RWPE1 (cell line): Measurements from ENCODE around the gene ANKRD11.
A peak's percentile ranks its signal among the peaks of the same experiment; 100 is the strongest.

ENCODE experiments used
- CTCF ChIA-PET: fragments of 350-600 bp; sonication (Branson Sonifier 250); formaldehyde crosslinking; extraction: SDS; loops from one replicate; lab custom pipeline; 2021; lab: Yijun Ruan, JAX
- POLR2A ChIA-PET: fragments of 400-600 bp; formaldehyde crosslinking; extraction: SDS; loops from one replicate; lab custom pipeline; 2020; ENCODE audit warnings: antibody characterized with exemption; ENCODE audit not compliant: low non-redundant PET; lab: Yijun Ruan, JAX
- DNase-seq: peaks from one replicate; pipeline ENCODE4 v3.0.0; 2012; ENCODE audit warnings: low spot score
- H3K27ac ChIP-seq: fragments of 450-650 bp; 2 replicates; pipeline ENCODE4 v1.5.1; 2017
- CTCF ChIP-seq: fragments of 450-650 bp; conservative IDR thresholded peaks from 2 replicates; pipeline ENCODE4 v1.5.1; 2017; ENCODE audit warnings: low read depth, mild to moderate bottlenecking

The ANKRD11 gene

GRCh38 chr16:89295915-89296314 is 194.4 kb downstream of the ANKRD11 start:
- H3K27ac ChIP-seq = peak overlapping the region; percentile 41
- ChIA-PET CTCF (interaction anchor here (1.3 kb wide), 1 partner anchor 83 kb away, joined by 3 read pairs; no protein-coding TSS in a partner anchor), POLR2A (interaction anchor here (0.6 kb wide), 1 partner anchor 23 kb away, joined by 3 read pairs; no protein-coding TSS in a partner anchor)
- DNase-seq = no peak
- TF ChIP-seq CTCF = no peak

GRCh38 chr16:89295071-89295900 is 195.1 kb downstream of the ANKRD11 start:
- no peak for DNase-seq
- peak overlapping the region; percentile 48 for H3K27ac ChIP-seq
- CTCF ChIA-PET = no interaction called here
- TF ChIP-seq CTCF = no peak
- POLR2A ChIA-PET = interaction anchor here (0.6 kb wide), 1 partner anchor 24 kb away, joined by 3 read pairs; no protein-coding TSS in a partner anchor

- CTCF ChIA-PET = interaction anchor here (0.6 to 0.7 kb wide), 2 partner anchors 19 to 252 kb away, joined by 3 to 5 read pairs; no protein-coding TSS in a partner anchor
- peak overlapping the region; percentile 48 for H3K27ac ChIP-seq
- no peak for DNase-seq
- TF ChIP-seq CTCF = no peak
- POLR2A ChIA-PET = no interaction called here
These were observed 195.9 kb downstream of the ANKRD11 start for GRCh38 chr16:89294486-89294885.

GRCh38 chr16:89293276-89294143 is 196.9 kb downstream of the ANKRD11 start:
- POLR2A ChIA-PET = no interaction called here
- DNase-seq = no peak
- CTCF ChIA-PET = interaction anchor here (1.1 to 1.3 kb wide), 2 partner anchors 12 to 14 kb away, joined by 3 read pairs; no protein-coding TSS in a partner anchor
- H3K27ac ChIP-seq = peak overlapping the region; percentile 52
- no peak for TF ChIP-seq CTCF

- ChIA-PET POLR2A (no interaction called here), CTCF (interaction anchor here (0.6 to 1.3 kb wide), 2 partner anchors 15 to 81 kb away, joined by 3 read pairs; no protein-coding TSS in a partner anchor)
- H3K27ac ChIP-seq = peak overlapping the region; percentile 52
- no peak for DNase-seq
- TF ChIP-seq CTCF = no peak
These were observed 197.8 kb downstream of the ANKRD11 start for GRCh38 chr16:89292443-89293078.
